Activated CD8-positive, alpha-beta T cell treated with anti-CD3 and anti-CD28 coated beads, Interleukin-2, amount 10 ng/mL, durations not matched to agents 7 days and 5 days (primary cell): ENCODE measurements around the gene UBE2N. TPM values are rescaled to one million over a fixed set of nuclear protein-coding genes. Genes with fewer than 3 reads are reported as not detected.
A peak's percentile ranks its signal among the peaks of the same experiment; 100 is the strongest.

ENCODE experiments used
- ATAC-seq: fragments of 150-1000 bp; cut with Tn5 transposase; one replicate; pipeline ENCODE4 v1.10.0; 2021; ENCODE audit warnings: moderate library complexity
- CTCF ChIA-PET: fragments of 350-600 bp; sonication (Branson Sonifier 250); formaldehyde crosslinking; loops from one replicate; lab custom pipeline; 2021; ENCODE audit warnings: antibody characterized with exemption; lab: Charles Lee
- POLR2A ChIA-PET: fragments of 350-600 bp; sonication (Branson Sonifier 250); formaldehyde crosslinking; loops from one replicate; lab custom pipeline; 2021; ENCODE audit warnings: antibody characterized with exemption; lab: Charles Lee
- DNase-seq: peaks from one replicate; pipeline ENCODE4 v3.0.0-alpha.2; 2020
- H3K27ac Mint-ChIP-seq: one replicate; pipeline ENCODE4 v1.8.0; 2021; ENCODE audit warnings: mild to moderate bottlenecking, mixed read lengths
- H3K27me3 Mint-ChIP-seq: one replicate; pipeline ENCODE4 v1.8.0; 2021; ENCODE audit warnings: low read depth, mixed read lengths
- H3K36me3 Mint-ChIP-seq: one replicate; pipeline ENCODE4 v1.8.0; 2021; ENCODE audit warnings: low read depth, mixed read lengths
- H3K4me1 Mint-ChIP-seq: one replicate; pipeline ENCODE4 v1.8.0; 2021; ENCODE audit warnings: low read depth, mixed read lengths
- H3K4me3 Mint-ChIP-seq: one replicate; pipeline ENCODE4 v1.8.0; 2021; ENCODE audit warnings: mild to moderate bottlenecking, mixed read lengths
- H3K9me3 Mint-ChIP-seq: one replicate; pipeline ENCODE4 v1.8.0; 2022; ENCODE audit warnings: mixed read lengths; ENCODE audit not compliant: insufficient read depth
- total RNA-seq, 2 experiments: library from RNA; stranded (reverse); gene quantifications; one replicate each; pipeline ENCODE4 v1.2.3, GENCODE V29; 2021

The UBE2N gene
- total RNA-seq, 2 experiments from 2014 or later, result 183 to 194 TPM

DNA sequence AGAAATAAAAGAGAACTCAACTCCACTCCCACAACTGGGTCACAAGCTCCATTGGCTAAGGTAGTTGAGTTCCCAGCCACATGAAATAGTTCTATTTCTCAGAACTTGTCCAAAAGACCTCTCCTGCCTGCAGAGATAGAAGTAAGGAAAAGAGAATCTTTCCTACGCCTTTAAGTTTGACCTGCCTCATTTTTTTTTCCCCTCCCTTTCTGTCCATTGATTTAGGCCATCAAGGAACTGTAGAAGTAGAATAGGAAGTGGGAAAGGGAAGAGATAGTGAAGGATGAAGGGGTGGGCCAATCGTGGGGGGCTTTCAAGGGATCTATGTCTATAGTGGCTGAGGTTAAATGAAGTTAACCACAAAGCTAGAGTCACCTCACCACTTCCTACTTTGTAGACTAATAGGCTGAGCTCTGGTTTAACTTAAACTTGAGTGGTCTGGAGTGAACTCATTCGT is 77.9 kb downstream of the UBE2N start:
- peak overlapping the region; percentile 89 for H3K27ac Mint-ChIP-seq
- no peaks in the 10 kb centered on the region for H3K9me3 Mint-ChIP-seq
- peak overlapping the region; percentile 66 for H3K4me3 Mint-ChIP-seq
- ATAC-seq (peak; percentile 92), DNase-seq (peak; percentile 63)
- H3K27me3 Mint-ChIP-seq, result no peaks in the 10 kb centered on the region
- H3K4me1 Mint-ChIP-seq, result peaks cover 35% of the 10 kb centered on the region
- H3K36me3 Mint-ChIP-seq, result no peaks in the 10 kb centered on the region
- POLR2A ChIA-PET, result interaction anchor here (1.3 to 1.7 kb wide), 2 partner anchors 13 to 15 kb away, joined by 6 to 7 read pairs; partner anchors contain the start of gene NUDT4
- CTCF ChIA-PET, result interaction anchor here (0.6 to 2.8 kb wide), 7 partner anchors 10 to 377 kb away, joined by 3 to 9 read pairs (median 5); no protein-coding TSS in a partner anchor

DNA sequence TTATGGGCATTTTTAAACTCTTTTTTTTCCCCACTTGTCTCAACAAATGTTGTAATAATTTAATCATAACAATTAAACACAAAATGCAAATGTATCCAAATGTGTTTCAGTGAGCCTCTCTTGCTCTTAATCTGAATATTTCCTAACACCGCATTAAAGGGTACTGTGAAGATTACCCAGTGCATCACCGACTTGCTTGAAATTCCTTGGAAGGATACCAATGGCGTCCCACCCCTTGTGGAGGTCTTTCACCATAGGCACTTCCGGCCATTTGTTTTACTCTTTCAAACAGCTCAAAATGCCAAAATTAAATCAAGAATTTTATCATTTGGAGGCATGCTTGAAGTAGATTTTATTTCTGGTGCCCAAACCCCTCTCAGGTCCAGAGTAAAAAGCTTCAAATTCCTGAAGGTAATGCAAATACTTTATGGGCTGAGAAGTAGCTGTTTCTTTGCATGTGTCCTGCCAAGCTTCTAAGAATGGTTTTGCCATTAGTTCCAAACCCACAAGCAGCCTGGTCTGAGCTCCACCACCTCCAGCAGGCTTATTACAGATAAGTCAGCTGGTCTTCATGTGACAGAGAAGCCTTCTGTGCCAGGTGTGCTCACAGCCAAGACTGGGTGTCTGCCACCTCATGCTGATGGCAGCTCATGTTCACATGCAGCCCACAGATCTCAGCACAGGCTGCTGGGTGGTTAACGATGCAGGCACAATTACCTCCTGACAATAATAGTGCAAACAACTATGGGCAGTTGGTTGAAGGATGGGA is 80.4 kb downstream of the UBE2N start:
- no peak for DNase-seq
- H3K27ac Mint-ChIP-seq, result no peak overlapping the region
- ChIA-PET POLR2A (no interaction called here), CTCF (interaction anchor here (0.9 kb wide), 1 partner anchor 36 kb away, joined by 5 read pairs; no protein-coding TSS in a partner anchor)
- no peak for ATAC-seq
- no peaks in the 10 kb centered on the region for H3K9me3 Mint-ChIP-seq
- peaks cover 35% of the 10 kb centered on the region for H3K4me1 Mint-ChIP-seq
- H3K4me3 Mint-ChIP-seq, result no peak overlapping the region
- no peaks in the 10 kb centered on the region for H3K27me3 Mint-ChIP-seq
- no peaks in the 10 kb centered on the region for H3K36me3 Mint-ChIP-seq

DNA sequence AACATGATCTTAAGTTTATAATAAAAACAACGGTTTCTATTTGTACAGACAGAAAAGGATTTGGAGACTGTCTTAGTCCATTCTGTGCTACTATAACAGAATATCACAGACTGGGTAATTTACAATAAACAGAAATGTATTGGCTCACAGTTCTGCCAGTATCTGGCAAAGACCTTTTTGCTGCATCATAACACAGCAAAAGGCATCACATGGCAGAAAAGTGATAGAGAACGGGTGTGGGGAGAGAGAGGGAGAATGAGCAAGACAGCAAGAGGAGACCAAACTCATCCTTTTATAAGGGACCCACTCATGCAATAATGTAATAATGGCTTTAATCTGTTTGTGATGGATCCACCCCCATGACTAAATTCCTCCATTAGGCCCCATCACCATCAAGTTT is 81.1 kb downstream of the UBE2N start:
- Mint-ChIP-seq H3K27me3 (no peaks in the 10 kb centered on the region), H3K9me3 (no peaks in the 10 kb centered on the region)
- CTCF ChIA-PET, result no interaction called here

DNA sequence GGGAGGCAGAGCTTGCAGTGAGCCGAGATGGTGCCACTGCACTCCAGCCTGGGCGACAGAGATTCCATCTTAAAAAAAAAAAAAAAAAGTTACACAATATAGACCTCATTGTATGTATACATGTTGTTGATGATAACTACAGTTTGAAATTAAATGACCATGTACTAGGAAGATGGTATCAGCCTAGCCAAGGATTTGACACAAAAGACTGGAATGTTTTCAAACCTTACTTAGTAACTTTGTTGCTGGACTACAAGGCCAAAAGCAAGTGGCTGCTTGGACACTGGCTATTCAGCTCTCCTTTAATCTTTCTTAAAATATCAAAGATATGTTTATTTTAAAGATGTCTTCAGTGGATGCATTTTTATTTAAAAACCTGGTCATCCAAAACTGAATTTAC is 82.9 kb downstream of the UBE2N start:
- no peaks in the 10 kb centered on the region for H3K27me3 Mint-ChIP-seq
- no peaks in the 10 kb centered on the region for H3K36me3 Mint-ChIP-seq
- no peak overlapping the region for H3K27ac Mint-ChIP-seq
- POLR2A ChIA-PET, result no interaction called here
- ATAC-seq (no peak), DNase-seq (no peak)
- no peak overlapping the region for H3K4me3 Mint-ChIP-seq
- CTCF ChIA-PET, result interaction anchor here (1.2 kb wide), 1 partner anchor 371 kb away, joined by 3 read pairs; no protein-coding TSS in a partner anchor
- peaks cover 20% of the 10 kb centered on the region for H3K4me1 Mint-ChIP-seq
- no peaks in the 10 kb centered on the region for H3K9me3 Mint-ChIP-seq

More for the DNA sequence above, 81.1 kb downstream of the UBE2N start:
- Mint-ChIP-seq H3K4me1 (peaks cover 31% of the 10 kb centered on the region), H3K4me3 (no peak overlapping the region), H3K27ac (no peak overlapping the region), H3K36me3 (no peaks in the 10 kb centered on the region)
- POLR2A ChIA-PET, result no interaction called here
- DNase-seq, result no peak
- ATAC-seq, result no peak

DNA sequence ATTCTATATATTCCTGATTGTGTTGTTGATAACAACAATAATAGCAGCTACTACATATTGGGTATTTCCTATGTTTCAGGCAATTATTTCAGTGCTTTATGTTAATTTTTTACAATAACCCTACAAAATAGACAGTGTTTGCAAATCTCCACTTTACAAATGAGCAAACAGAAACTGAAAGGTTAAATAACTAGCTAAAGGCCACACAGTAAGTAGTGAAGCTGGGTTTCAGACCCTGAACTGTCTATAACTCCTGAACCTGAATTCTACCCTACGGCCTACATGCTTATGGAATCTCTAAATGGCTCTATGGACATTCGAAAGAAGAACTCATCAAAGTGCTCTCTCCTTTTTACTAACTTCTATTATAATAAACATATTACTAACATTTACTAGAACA is 83.7 kb downstream of the UBE2N start:
- Mint-ChIP-seq H3K27ac (no peak overlapping the region), H3K27me3 (no peaks in the 10 kb centered on the region), H3K9me3 (no peaks in the 10 kb centered on the region), H3K36me3 (no peaks in the 10 kb centered on the region), H3K4me3 (no peak overlapping the region), H3K4me1 (peaks cover 13% of the 10 kb centered on the region)
- CTCF ChIA-PET, result interaction anchor here (1.1 to 1.2 kb wide), 2 partner anchors 371 kb away, joined by 3 to 4 read pairs; no protein-coding TSS in a partner anchor
- no peak for DNase-seq
- POLR2A ChIA-PET, result no interaction called here
- no peak for ATAC-seq

DNA sequence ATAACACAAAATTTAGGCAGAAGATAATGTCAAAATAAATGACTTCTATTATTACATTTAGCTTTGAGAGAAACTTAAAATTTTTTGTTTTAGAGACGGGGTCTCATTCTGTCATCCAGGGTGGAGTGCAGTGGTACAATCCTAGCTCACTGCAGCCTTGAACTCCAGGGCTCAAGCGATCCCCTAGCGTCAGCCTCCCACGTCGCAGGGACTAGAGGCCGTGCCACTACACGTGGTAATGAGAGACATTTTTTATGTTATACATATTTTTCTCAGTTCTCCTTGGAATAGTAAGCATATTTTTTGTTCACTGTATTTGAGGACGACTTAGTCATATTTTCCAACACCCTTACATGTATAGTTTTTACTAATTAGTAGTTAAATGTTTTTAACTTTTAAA is 85.5 kb downstream of the UBE2N start:
- Mint-ChIP-seq H3K27ac (no peak overlapping the region), H3K4me3 (no peak overlapping the region), H3K4me1 (no peaks in the 10 kb centered on the region), H3K9me3 (no peaks in the 10 kb centered on the region), H3K27me3 (peaks cover 5% of the 10 kb centered on the region), H3K36me3 (no peaks in the 10 kb centered on the region)
- POLR2A ChIA-PET, result no interaction called here
- no peak for DNase-seq
- no peak for ATAC-seq
- CTCF ChIA-PET, result no interaction called here

Other genes with a start within 250 kb of the UBE2N start
- gene NUDT4, start 64.0 kb downstream of the UBE2N start, total RNA-seq, result 10 to 100 TPM; 56.3 to 61.0 TPM
- gene MRPL42, start 25.6 kb upstream of the UBE2N start, total RNA-seq, result 10 to 100 TPM; 55.8 to 57.0 TPM
- 10 to 100 TPM; 33.7 to 39.0 TPM for gene SOCS2, start 130.7 kb upstream of the UBE2N start, total RNA-seq
- gene CRADD, start 235.4 kb upstream of the UBE2N start, total RNA-seq, result 10 to 100 TPM; 10.8 to 14.6 TPM